ENCODE results near the gene APLP1.

DNA sequence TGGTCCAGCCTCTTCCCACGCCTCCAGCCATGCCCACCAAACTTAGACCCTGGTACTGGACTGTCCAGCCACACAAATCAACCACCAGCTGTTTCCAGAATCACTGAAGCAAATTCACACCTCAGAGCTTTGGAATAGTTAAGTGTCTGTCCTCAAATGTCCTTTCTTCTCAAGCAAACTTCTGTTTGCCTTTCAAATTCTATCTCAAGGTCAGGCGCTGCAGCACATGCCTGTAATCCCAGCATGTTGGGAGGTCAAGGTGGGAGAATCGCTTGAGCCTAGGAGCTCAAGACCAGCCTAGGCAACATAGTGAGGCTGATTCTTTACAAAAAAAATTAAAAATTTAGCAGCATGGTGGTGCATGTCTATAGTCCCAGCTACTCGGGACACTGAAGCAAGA lies 36.3 kb upstream of the APLP1 start:
- TF ChIP-seq, protein P1, sequence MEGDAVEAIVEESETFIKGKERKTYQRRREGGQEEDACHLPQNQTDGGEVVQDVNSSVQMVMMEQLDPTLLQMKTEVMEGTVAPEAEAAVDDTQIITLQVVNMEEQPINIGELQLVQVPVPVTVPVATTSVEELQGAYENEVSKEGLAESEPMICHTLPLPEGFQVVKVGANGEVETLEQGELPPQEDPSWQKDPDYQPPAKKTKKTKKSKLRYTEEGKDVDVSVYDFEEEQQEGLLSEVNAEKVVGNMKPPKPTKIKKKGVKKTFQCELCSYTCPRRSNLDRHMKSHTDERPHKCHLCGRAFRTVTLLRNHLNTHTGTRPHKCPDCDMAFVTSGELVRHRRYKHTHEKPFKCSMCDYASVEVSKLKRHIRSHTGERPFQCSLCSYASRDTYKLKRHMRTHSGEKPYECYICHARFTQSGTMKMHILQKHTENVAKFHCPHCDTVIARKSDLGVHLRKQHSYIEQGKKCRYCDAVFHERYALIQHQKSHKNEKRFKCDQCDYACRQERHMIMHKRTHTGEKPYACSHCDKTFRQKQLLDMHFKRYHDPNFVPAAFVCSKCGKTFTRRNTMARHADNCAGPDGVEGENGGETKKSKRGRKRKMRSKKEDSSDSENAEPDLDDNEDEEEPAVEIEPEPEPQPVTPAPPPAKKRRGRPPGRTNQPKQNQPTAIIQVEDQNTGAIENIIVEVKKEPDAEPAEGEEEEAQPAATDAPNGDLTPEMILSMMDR (IDR thresholded peaks at IDR 0.05 in 4 of 5, conservative IDR thresholded peaks at IDR 0.05 in 1 of 5) = no peak
- no peak for TF ChIP-seq POLR2A (IDR thresholded peaks at IDR 0.05)

Data from gastrocnemius medialis (tissue), 4 donors.